Amniotic epithelial cell (primary cell): ENCODE data around the gene CPNE9.

Experiments used
- DNase-seq: peaks from one replicate; pipeline ENCODE4 v3.0.0-alpha.2; 2010; ENCODE audit warnings: low read depth

CPNE9 gene

DNA sequence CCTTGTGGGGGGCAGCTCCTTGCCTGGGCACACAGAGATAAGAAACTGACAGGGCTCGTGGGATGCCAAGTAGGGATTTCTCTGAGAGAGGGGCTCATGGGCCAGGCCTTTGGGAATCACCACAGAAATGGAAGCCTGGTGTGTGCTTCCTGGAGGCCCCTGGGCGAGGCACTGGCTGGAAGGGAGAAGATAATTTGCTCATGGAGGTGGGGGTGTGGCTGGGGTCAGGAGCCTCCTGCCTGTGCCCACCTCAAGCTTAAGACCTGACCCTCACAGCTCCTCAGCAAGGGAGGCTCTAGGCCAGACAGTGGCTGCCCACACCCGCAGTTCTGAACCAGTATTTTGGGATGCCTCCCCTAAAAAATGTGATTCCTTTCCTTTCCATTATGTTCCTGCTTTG lies 16.9 kb upstream of the CPNE9 start:
- no peak for DNase-seq

- no peak for DNase-seq
Measured at GRCh38 chr3:9687514-9687913, 16.1 kb upstream of the CPNE9 start.

GRCh38 chr3:9688961-9689360 lies 14.7 kb upstream of the CPNE9 start:
- DNase-seq: no peak

- no peak for DNase-seq
Measured at GRCh38 chr3:9689757-9690156, 13.9 kb upstream of the CPNE9 start.

GRCh38 chr3:9690451-9691450 lies 12.9 kb upstream of the CPNE9 start:
- DNase-seq: peak; percentile 90

- no peak for DNase-seq
Measured at GRCh38 chr3:9691636-9692035, 12.0 kb upstream of the CPNE9 start.

DNA sequence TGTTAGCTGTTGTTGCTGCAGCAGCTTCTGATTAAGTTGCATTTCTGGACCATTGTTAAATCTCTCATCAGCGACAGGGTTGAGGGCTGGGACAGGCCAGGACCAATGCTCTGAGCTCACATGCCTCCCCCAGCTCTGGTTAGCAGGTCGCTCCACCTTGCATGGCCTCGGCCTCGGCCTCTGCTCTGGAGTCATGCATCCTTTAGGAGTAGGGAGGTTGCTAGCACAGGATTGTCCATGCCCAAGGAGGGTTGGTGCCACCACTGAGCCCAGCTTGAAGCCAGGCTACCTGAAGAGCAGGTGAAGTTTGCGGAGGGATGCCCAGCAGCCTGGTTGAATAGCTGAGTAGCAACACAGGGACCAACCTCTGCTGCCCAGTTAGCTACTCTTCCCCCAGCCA lies 11.2 kb upstream of the CPNE9 start:
- DNase-seq: no peak

DNA sequence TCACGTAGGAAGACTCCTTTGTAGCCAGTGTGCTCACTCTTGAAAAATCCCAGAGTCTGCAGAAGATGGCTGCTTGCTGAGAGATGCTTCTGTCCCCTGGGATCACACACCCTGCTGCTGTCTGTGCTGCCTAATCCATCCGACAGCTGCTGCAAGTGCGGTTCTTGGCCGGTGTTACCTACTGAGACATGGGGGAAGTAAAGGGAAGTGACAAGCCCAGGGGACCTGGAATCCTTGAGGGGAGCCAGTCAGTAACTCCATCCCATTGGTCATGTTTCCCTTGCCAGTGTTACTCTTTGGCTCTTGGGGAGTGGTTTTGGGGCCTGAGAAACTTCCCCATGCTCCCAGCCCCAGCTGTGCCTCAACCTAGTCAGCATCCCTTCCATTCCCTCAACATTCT lies 8.3 kb upstream of the CPNE9 start:
- DNase-seq: no peak

DNA sequence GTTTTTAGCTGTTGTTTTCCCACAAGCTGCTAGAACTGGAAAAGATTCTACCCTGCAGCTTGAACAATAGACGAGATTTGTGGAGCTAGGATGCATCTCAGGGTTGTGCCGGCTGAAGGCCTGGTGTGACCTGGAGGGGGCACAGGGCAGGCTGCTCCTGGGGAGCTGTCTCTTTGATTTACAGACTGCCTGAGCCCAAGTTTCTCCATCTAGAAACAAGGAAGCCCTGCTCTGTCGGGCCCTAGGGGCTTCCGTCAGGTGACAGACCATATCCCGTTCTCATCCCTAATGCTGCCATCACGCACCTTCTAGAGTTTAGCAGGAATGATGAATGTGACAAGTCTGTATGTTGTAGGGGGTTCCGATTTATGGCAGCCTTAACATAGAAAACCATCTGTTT lies 7.9 kb upstream of the CPNE9 start:
- DNase-seq: no peak

GRCh38 chr3:9696480-9697220 lies 7.0 kb upstream of the CPNE9 start:
- DNase-seq: no peak

GRCh38 chr3:9697892-9698291 lies 5.7 kb upstream of the CPNE9 start:
- no peak for DNase-seq

- DNase-seq: no peak
Measured at GRCh38 chr3:9698293-9698692, 5.3 kb upstream of the CPNE9 start.

GRCh38 chr3:9700536-9700935 lies 3.1 kb upstream of the CPNE9 start:
- DNase-seq: no peak

- no peak for DNase-seq
Measured at GRCh38 chr3:9701006-9701405, 2.6 kb upstream of the CPNE9 start.

DNA sequence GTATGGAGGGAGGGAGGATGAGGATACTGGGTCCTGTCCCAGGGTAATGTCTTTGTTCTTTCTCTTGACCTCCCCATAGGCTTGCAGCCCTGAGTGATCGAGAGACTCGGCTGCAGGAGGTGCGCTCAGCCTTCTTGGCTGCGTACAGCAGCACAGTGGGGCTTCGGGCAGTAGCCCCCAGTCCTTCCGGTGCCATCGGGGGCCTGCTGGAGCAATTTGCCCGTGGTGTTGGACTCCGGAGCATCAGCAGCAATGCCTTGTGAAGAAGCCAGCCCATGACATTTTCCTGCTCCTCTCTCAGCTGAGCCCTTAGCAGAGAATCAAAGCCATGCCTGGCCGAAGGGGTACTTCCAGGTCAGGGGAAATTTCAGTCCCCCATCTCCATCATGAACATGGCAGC lies 1.9 kb upstream of the CPNE9 start:
- DNase-seq: no peak

DNA sequence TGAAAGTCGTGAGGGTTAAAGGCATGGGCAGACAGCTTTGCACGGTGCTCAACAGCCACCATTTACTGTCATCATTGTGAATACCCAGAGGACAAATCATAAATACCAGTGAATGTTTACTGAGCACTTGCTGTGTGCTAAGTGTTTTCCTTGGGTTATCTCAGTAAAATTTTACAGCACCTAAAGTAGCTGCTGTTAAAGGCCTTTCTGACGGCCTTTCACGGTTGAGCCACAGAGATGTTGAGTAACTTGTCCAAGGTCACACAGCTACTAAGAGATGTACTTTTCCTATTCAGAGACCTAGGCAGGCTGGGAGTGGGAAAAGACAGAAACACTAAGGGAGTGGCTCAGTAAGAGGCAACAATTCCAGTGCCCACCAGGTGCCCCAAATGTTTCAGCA lies 393 bp upstream of the CPNE9 start:
- DNase-seq: no peak

DNA sequence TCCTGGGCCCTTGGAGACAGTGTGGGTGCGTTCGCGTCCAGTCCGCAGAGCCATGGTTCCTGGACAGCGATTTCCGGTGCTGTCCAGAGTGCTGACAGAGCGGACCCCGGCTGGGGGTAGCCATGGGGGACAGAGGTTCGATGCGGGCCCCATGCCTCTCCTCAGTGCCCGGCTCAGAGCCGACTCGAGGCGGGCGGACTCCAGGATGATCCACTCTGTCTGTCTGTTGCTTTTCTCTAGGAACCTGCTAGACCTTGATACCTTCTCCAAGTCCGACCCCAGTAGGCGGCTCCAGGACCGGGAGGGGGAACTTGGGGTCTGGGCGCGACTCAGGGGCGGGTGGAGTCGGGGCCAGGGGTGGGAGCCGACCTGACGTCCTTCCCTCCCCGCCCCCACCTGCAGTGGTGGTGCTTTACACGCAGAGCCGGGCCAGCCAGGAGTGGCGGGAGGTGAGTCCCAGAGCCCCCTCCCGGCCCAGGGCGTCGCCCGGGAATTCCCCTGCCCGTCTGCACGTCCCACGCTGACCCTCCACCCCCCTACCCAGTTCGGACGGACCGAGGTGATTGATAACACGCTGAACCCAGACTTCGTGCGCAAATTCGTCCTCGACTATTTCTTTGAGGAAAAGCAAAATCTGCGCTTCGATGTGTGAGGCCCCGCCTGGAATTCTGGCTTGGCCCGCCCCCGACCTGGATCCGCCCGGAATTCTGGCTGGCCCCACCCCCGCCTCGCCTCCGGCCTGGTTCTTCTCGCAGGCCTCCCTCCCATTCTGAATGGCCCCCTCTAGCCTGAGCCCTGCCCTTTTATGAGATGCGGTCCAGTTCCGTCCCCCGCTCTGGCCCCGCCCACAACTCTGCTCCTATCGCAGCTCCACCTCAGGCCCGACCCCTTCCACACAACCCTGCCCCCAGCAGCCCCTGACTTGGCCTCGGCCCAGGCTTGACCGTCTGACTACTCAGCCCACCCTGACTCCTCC lies 1.0 kb downstream of the CPNE9 start:
- DNase-seq: peak; percentile 20

GRCh38 chr3:9710174-9710739 lies 6.6 kb downstream of the CPNE9 start:
- DNase-seq: no peak

- no peak for DNase-seq
Measured at GRCh38 chr3:9712415-9712814, 8.8 kb downstream of the CPNE9 start.

GRCh38 chr3:9713142-9713541 lies 9.5 kb downstream of the CPNE9 start:
- no peak for DNase-seq

- no peak for DNase-seq
Measured at GRCh38 chr3:9715136-9715535, 11.5 kb downstream of the CPNE9 start.
